ENCODE measurements around the gene IL2.

- TF ChIP-seq, protein P1, sequence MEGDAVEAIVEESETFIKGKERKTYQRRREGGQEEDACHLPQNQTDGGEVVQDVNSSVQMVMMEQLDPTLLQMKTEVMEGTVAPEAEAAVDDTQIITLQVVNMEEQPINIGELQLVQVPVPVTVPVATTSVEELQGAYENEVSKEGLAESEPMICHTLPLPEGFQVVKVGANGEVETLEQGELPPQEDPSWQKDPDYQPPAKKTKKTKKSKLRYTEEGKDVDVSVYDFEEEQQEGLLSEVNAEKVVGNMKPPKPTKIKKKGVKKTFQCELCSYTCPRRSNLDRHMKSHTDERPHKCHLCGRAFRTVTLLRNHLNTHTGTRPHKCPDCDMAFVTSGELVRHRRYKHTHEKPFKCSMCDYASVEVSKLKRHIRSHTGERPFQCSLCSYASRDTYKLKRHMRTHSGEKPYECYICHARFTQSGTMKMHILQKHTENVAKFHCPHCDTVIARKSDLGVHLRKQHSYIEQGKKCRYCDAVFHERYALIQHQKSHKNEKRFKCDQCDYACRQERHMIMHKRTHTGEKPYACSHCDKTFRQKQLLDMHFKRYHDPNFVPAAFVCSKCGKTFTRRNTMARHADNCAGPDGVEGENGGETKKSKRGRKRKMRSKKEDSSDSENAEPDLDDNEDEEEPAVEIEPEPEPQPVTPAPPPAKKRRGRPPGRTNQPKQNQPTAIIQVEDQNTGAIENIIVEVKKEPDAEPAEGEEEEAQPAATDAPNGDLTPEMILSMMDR (IDR thresholded peaks at IDR 0.05 in 4 of 5, conservative IDR thresholded peaks at IDR 0.05 in 1 of 5): no peak
- no peak for TF ChIP-seq POLR2A (IDR thresholded peaks at IDR 0.05)
Measured at GRCh38 chr4:122412547-122412946, 44.0 kb downstream of the IL2 start.

Measured in gastrocnemius medialis (tissue), 4 donors.